ENCODE data around the gene ENPP3. TPM values are rescaled to one million over a fixed set of nuclear protein-coding genes. Genes with fewer than 3 reads are reported as not detected.

The ENPP3 gene
- total and polyA plus RNA-seq, 9 of the 15 experiments (the other 6 are each of a cell fraction or from before 2014, with no cell fraction given): 14.0 to 32.8 (median 21.6) TPM

- no peak for TF ChIP-seq FOXP4 (CRISPR knock-in tag; IDR thresholded peaks at IDR 0.05; ENCODE audit: borderline replicate concordance)
- no peak for TF ChIP-seq HDAC2 (IDR thresholded peaks at IDR 0.05)
- no peak for TF ChIP-seq COPS2 (conservative IDR thresholded peaks at IDR 0.05)
- peak; percentile 37 to 80 for TF ChIP-seq RAD21 (CRISPR knock-in tag; conservative IDR thresholded peaks at IDR 0.05 in 1 of 2, IDR thresholded peaks at IDR 0.05 in 1 of 2)
These were observed 57.8 kb downstream of the ENPP3 start (continued) for GRCh38 chr6:131694832-131695426.

- intact Hi-C loops (cut with micrococcal nuclease): no loop called here
- no peaks in the 10 kb centered on the region for H4K20me1 ChIP-seq (replicated peaks; ENCODE audit: control insufficient read depth, insufficient read depth, low read length)
- no peak overlapping the region for H3K4me2 ChIP-seq (ENCODE audit: insufficient read depth, low read length)
- no peaks in the 10 kb centered on the region for H3K27me3 ChIP-seq (ENCODE audit: control insufficient read depth in 2 of 2, insufficient read depth in 2 of 2, low read length in 2 of 2)
- WGBS (ENCODE audit: insufficient coverage, low coverage, missing lambda C conversion rate): 87% methylated on average over 7 of the region's 7 CpGs
- FAIRE-seq: no peak
- no peak for DNase-seq (ENCODE audit: extremely low read depth in 1 of 4, low spot score in 3 of 4)
- H3K9me1 ChIP-seq (ENCODE audit: control insufficient read depth, insufficient read depth, low read length): no peaks in the 10 kb centered on the region
- peaks cover 21% of the 10 kb centered on the region; the same call in 2 of the 3 replicates for H3K36me3 ChIP-seq (ENCODE audit: control insufficient read depth, insufficient read depth, low read length)
- H2AFZ ChIP-seq (ENCODE audit: low read depth, low read length): no peak overlapping the region
- ChIA-PET CTCF (ENCODE audit: low intra/inter-chr PET ratio) (no interaction called here), POLR2A (no interaction called here)
- no peak overlapping the region for H3K27ac ChIP-seq (ENCODE audit: extremely low read depth, low read depth, low read length)
- in situ Hi-C loops (cut with MboI): loop anchor here (10.0 kb wide), 1 partner anchor 218 kb away; no protein-coding TSS in a partner anchor
- H3K4me1 ChIP-seq (replicated peaks in 1 of 2; ENCODE audit: control insufficient read depth in 2 of 2, insufficient read depth in 2 of 2, low read length in 2 of 2): no peaks in the 10 kb centered on the region
- no peaks in the 10 kb centered on the region for H3K9me3 ChIP-seq (replicated peaks; ENCODE audit: control insufficient read depth, insufficient read depth, low read depth, low read length)
- no peak for ATAC-seq
- no peak overlapping the region for H3K4me3 ChIP-seq
- no TSS peak for BruUV-seq (replicated peaks)
- H3K9ac ChIP-seq (ENCODE audit: insufficient read depth in 1 of 2, low read depth in 2 of 2, low read length in 2 of 2): no peak overlapping the region
- no peaks in the 10 kb centered on the region for H3K79me2 ChIP-seq (ENCODE audit: control insufficient read depth, insufficient read depth, low read length)
- no peak for TF ChIP-seq NUFIP1 (IDR thresholded peaks at IDR 0.05; ENCODE audit: partially characterized antibody)
- no peak for TF ChIP-seq MNT (conservative IDR thresholded peaks at IDR 0.05)
- TF ChIP-seq MYC (IDR thresholded peaks at IDR 0.05; ENCODE audit: low read depth, low read length): no peak
- TF ChIP-seq MYC (CRISPR knock-in tag; IDR thresholded peaks at IDR 0.05; ENCODE audit: borderline replicate concordance, low read depth): no peak
- no peak for TF ChIP-seq ZNF12 (CRISPR knock-in tag; IDR thresholded peaks at IDR 0.05)
- no peak for TF ChIP-seq CLOCK (CRISPR knock-in tag; IDR thresholded peaks at IDR 0.05; ENCODE audit: borderline replicate concordance)
- TF ChIP-seq POLR2A (conservative IDR thresholded peaks at IDR 0.05): no peak
- no peak for TF ChIP-seq HMG20A (CRISPR knock-in tag; conservative IDR thresholded peaks at IDR 0.05)
- no peak for TF ChIP-seq BRF2 (IDR thresholded peaks at IDR 0.05; ENCODE audit: borderline replicate concordance, insufficient read depth, insufficient read length)
These were observed 59.9 kb downstream of the ENPP3 start for GRCh38 chr6:131696956-131697355.
